LNCaP clone FGC (cell line): ENCODE data around the gene LYRM9.
A peak's percentile ranks its signal among the peaks of the same experiment; 100 is the strongest.
"Not testable (repeated sequence)": the region's sequence is repeated elsewhere in the genome, so short reads cannot be mapped to it uniquely, and the experiment has no call there.

ENCODE experiments used
- DNase-seq: peaks from one replicate; pipeline ENCODE4 v3.0.0-alpha.2; 2011; ENCODE audit warnings: low read depth
- H3K4me3 ChIP-seq: 2 replicates; pipeline ENCODE4 v1.5.1; 2011; ENCODE audit warnings: mild to moderate bottlenecking, low read depth, low read length, control low read depth
- CTCF ChIP-seq: IDR thresholded peaks from 2 replicates; pipeline ENCODE4 v1.5.1; 2012; ENCODE audit warnings: mild to moderate bottlenecking; ENCODE audit not compliant: control insufficient read depth, insufficient read depth; ENCODE audit errors: extremely low read depth

Gene LYRM9

GRCh38 chr17:27853091-27853490 is 40.1 kb downstream of the LYRM9 start:
- peak; percentile 74 for DNase-seq
- H3K4me3 ChIP-seq, result no peak overlapping the region
- no peak for TF ChIP-seq CTCF

GRCh38 chr17:27849474-27850185 is 43.5 kb downstream of the LYRM9 start:
- H3K4me3 ChIP-seq, result no peak overlapping the region
- no peak for TF ChIP-seq CTCF
- DNase-seq, result no peak

GRCh38 chr17:27848931-27849330 is 44.2 kb downstream of the LYRM9 start:
- no peak for TF ChIP-seq CTCF
- H3K4me3 ChIP-seq, result no peak overlapping the region
- DNase-seq, result no peak

- not testable (repeated sequence) for H3K4me3 ChIP-seq, DNase-seq
These were observed 46.3 kb downstream of the LYRM9 start for GRCh38 chr17:27846808-27847307.

- no peak overlapping the region for H3K4me3 ChIP-seq
- no peak for DNase-seq
- TF ChIP-seq CTCF, result no peak
These were observed 47.0 kb downstream of the LYRM9 start for GRCh38 chr17:27846042-27846655.

DNA sequence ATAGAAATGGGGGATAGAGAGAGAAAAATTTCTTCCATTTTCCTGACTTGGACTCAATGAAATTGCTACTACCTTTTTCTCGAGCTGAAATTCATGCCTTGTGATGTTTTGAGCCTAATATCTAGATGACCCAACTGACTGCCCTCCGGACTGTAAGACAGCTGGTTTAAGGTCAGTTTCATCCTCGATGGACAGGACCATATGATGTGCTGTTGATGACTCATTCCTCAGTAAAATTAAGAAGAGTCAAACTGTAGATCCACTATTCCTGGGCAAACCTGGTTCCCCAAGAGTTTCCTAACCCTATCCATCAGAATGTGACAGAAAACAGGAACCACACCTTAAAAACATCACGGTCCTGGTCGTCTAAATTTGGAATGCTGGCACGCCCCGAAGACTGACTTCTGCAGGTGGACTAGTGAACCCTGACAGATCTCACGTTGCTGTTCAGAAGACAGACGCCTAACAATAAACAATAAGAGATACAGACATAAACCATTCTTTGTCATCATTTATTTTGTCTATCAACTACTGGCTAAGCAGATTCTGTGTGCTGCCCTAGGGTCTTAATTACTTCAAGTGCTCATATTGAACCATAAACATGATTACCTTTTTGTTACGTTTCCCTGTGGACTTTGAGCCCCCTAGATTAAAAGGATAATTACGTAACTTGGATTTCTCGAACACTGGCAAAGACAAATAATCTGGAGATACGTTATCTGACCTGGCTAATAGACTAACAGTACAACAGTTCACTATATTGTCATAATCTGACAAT is 47.7 kb downstream of the LYRM9 start:
- TF ChIP-seq CTCF, result no peak
- no peak overlapping the region for H3K4me3 ChIP-seq
- no peak for DNase-seq

DNA sequence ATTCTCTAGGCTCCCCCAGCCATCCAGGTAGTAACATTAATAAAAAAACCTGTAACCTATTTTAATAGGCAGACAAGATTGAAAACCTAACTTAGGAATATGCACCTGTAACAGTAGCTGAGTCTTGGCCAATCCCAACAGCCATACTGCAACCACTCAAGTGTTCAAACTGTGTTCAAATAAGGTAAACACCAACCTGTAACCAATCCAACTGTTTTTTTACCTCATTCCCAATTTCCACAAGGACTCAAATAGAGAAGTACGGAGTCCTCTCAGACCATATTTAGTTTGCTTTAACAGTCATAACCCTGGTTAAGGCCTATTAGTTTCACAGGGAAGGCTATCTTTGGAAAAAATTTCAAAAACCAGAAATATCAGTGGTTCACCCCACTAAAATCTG is 52.5 kb downstream of the LYRM9 start:
- no peak overlapping the region for H3K4me3 ChIP-seq
- DNase-seq, result peak; percentile 73
- no peak for TF ChIP-seq CTCF

DNA sequence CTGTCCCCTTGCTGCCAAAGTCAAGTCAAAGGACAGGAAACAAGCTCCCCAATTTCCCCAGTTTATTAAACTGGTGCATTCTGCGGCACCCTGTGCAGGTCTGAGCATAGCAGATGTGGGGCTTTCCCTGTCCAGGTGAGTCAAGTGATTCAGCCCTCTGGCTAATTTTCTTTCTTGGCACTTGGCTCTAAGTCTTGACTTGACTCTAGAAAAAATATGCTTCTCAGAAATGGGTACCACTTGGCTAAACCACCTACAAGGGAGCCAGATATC is 52.8 kb downstream of the LYRM9 start:
- not testable (repeated sequence) for H3K4me3 ChIP-seq, DNase-seq

DNA sequence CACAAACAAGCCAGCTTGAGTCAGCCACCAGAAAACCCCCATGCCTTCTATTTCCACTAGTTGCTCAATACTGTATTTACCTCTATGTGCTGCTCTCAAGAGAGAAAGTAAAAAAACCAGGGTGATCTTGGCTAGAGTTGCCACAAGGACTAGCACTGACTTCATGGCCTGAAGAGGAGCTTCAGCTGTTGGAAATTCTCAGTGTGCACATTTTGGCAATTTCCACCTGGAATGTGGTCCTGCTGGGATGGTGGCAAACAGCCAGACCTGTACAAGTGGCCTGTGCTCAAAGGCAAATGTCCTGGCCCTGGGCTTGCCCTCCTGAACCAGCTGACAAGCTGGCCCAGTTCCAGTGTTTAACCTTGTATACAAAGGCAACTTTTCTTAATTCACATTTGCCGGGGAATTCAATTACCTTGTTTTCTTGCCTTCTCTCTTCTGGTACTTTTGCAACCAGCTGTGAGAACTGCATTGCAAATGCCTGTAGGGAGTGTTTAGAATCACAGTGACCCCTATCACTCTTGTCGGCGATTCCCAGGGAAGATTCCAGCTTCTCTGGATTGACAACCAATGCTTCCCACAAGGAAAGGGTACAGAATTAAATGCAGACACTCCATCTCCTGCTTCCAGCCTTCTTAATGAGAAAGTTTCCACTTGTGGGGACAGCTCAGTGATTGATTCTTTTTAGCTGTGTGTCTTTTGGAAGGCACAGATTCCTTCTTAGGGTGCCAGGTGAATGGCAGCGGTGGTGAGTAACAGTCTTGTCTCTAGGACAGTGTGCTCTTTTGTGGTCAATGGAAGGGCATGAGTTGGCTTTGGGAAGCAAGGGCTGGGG is 53.4 kb downstream of the LYRM9 start:
- not testable (repeated sequence) for DNase-seq, H3K4me3 ChIP-seq

DNA sequence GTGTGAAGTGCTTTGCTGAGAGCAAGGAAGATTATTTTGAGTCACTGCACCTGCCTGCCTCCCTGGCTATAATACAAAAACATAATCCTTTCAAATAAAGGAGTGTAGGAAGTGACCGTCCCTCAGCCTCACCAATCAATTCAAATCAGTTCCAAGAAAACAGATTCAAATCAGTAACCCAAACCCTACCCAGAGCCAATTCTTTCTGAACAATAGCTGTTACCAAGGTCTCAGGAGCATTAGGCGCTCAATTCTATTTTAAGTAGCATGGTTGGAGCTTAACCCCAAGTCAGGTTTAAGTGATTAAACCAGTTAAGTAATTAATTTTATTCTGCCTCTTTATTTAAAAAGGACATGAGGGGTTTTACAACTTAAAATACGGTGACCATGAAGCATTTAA is 54.6 kb downstream of the LYRM9 start:
- not testable (repeated sequence) for DNase-seq, H3K4me3 ChIP-seq
